CD4-positive, alpha-beta memory T cell (primary cell): Measurements from ENCODE around the gene PRKCQ. TPM values are rescaled to one million over a fixed set of nuclear protein-coding genes. Genes with fewer than 3 reads are reported as not detected.
A peak's percentile ranks its signal among the peaks of the same experiment; 100 is the strongest.

Experiments used
- CTCF ChIA-PET: fragments of 350-600 bp; sonication (Branson Sonifier 250); formaldehyde crosslinking; loops from one replicate; lab custom pipeline; 2021; ENCODE audit warnings: inconsistent platforms; ENCODE audit not compliant: partially characterized antibody; lab: Charles Lee
- POLR2A ChIA-PET: fragments of 350-600 bp; sonication (Branson Sonifier 250); formaldehyde crosslinking; loops from one replicate; lab custom pipeline; 2021; ENCODE audit not compliant: partially characterized antibody; lab: Charles Lee
- DNase-seq, 5 donors: peaks; one replicate each; pipeline versions ENCODE4 v3.0.0 to v3.0.0-alpha.2; 2020 to 2022; ENCODE audit warnings: mixed read lengths in 1 of 5
- H3K27ac ChIP-seq: one replicate; pipeline ENCODE4 v1.7.0; 2013; ENCODE audit warnings: low read depth, low read length
- H3K27me3 ChIP-seq: 2 replicates; pipeline ENCODE4 v1.7.0; 2013; ENCODE audit warnings: mild to moderate bottlenecking, low read length, moderate library complexity; ENCODE audit not compliant: insufficient read depth
- H3K36me3 ChIP-seq: 2 replicates; pipeline ENCODE4 v1.7.0; 2013; ENCODE audit warnings: mild to moderate bottlenecking, low read length, moderate library complexity; ENCODE audit not compliant: insufficient read depth
- H3K4me1 ChIP-seq: 2 replicates; pipeline ENCODE4 v1.7.0; 2013; ENCODE audit warnings: mild to moderate bottlenecking, low read length, moderate library complexity; ENCODE audit not compliant: insufficient read depth
- H3K4me3 ChIP-seq, 2 donors: one replicate each; pipeline ENCODE4 v1.7.0; 2013; ENCODE audit warnings: low read length in 2 of 2, mild to moderate bottlenecking in 1 of 2
- H3K9me3 ChIP-seq, 2 donors: one replicate each; pipeline ENCODE4 v1.7.0; 2013; ENCODE audit warnings: low read length in 2 of 2, control low read depth in 1 of 2; ENCODE audit not compliant: control insufficient read depth in 1 of 2
- H3K27ac Mint-ChIP-seq, 7 donors: one replicate each; pipeline ENCODE4 v1.8.0; 2020 to 2021; ENCODE audit warnings: mixed read lengths in 7 of 7, mild to moderate bottlenecking in 6 of 7, inconsistent platforms in 3 of 7, moderate library complexity in 3 of 7
- H3K27me3 Mint-ChIP-seq, 2 donors: one replicate each; pipeline ENCODE4 v1.8.0; 2020 to 2021; ENCODE audit warnings: mixed read lengths in 2 of 2
- H3K36me3 Mint-ChIP-seq, 2 donors: one replicate each; pipeline ENCODE4 v1.8.0; 2020 to 2021; ENCODE audit warnings: mixed read lengths in 2 of 2, inconsistent platforms in 1 of 2, mild to moderate bottlenecking in 1 of 2
- H3K4me1 Mint-ChIP-seq, 4 donors: one replicate each; pipeline ENCODE4 v1.8.0; 2020 to 2021; ENCODE audit warnings: mixed read lengths in 4 of 4, mild to moderate bottlenecking in 1 of 4
- H3K4me3 Mint-ChIP-seq, 8 donors: one replicate each; pipeline ENCODE4 v1.8.0; 2020 to 2021; ENCODE audit warnings: mixed read lengths in 8 of 8, mild to moderate bottlenecking in 7 of 8, moderate library complexity in 6 of 8, inconsistent platforms in 3 of 8
- H3K9me3 Mint-ChIP-seq, 8 donors: one replicate each; pipeline ENCODE4 v1.8.0; 2020 to 2021; ENCODE audit warnings: mixed read lengths in 8 of 8, mild to moderate bottlenecking in 5 of 8, inconsistent platforms in 3 of 8, moderate library complexity in 1 of 8
- intact Hi-C: fragments of 100-400 bp; cut with micrococcal nuclease; formaldehyde crosslinking; loops from one replicate; pipeline ENCODE4 v1.15.1; 2023
- polyA plus RNA-seq, 2 donors: library from polyadenylated mRNA; unstranded; fragments of 300-500 nt; fragmentation: Illumina TruSeq; gene quantifications; one replicate each; pipeline ENCODE4 v1.2.3, GENCODE V29; 2021
- total RNA-seq, 2 experiments: library from RNA; stranded (reverse); gene quantifications; one replicate each; pipeline ENCODE4 v1.2.3, GENCODE V29; 2021

The PRKCQ gene
- total and polyA plus RNA-seq, 4 experiments from 2014 or later = 45.0 to 77.1 (median 71.0) TPM

DNA sequence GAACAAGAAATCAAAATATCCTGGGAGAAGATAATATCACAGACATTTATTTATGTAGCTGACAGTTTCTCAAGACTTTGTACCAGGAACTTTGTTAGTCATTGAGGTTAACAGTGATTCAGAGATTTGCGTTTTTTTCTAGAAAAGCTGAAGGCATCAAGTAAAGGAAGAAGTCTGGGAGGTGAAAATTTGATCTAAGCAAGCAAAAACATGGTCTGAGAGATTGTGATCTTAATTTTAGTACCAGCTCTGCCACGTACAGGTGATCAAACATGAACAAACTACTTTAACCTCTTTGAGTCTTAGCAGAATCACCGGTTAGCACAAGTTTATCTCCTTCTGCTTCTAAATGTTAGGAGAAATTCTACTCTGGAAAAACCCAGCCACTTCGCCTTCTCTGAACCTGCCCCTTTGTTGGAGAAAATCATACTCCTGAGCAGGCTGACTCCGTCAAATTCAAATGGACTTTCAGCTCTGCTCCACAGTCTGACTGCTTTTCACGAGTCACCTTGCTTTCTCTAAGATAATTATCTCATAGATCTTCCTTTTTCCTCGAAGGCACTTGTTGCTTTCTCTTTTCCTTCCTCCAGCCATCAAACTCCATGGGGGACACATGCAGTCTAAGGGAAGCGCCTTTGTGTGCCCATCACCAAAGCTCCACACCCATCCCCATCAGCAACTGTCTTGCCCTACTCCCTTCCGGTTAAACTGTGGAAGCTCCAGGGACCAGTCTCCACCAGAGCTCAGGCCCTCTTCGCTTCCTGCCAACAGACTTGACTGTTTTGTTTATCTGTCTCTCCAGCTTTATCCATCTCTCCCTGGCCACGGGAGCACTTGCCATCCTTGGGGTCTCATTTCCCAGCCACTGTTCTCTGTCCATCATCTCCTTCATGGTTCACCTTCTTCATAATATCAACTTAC lies 86.3 kb downstream of the PRKCQ start:
- Histone ChIP-seq H3K9me3 (no peaks in the 10 kb centered on the region), H3K4me1 (peaks cover 69% of the 10 kb centered on the region), H3K27ac (peak overlapping the region; percentile 72), H3K27me3 (no peaks in the 10 kb centered on the region), H3K36me3 (peaks cover 57% of the 10 kb centered on the region), H3K4me3 (no peak overlapping the region)
- Mint-ChIP-seq H3K9me3 (peaks cover 0 to 2% (median 0%) of the 10 kb centered on the region in 8 donors), H3K36me3 (peaks cover 44 to 47% of the 10 kb centered on the region in 2 donors), H3K4me3 (no peak overlapping the region), H3K27ac (no peak overlapping the region), H3K4me1 (peaks cover 13 to 35% (median 24%) of the 10 kb centered on the region in 4 donors), H3K27me3 (no peaks in the 10 kb centered on the region)
- ChIA-PET CTCF (interaction anchor here (1.4 to 2.3 kb wide), 5 partner anchors 10 to 87 kb away, joined by 5 to 10 read pairs (median 7); partner anchors contain the start of gene PRKCQ), POLR2A (interaction anchor here (0.7 to 3.3 kb wide), 13 partner anchors 8 to 104 kb away, joined by 3 to 21 read pairs (median 7); no protein-coding TSS in a partner anchor)
- DNase-seq = peak; percentile 32 to 61 (median 42)
- intact Hi-C loops = loop anchor here (1.0 to 2.0 kb wide), 2 partner anchors 19 to 85 kb away; no protein-coding TSS in a partner anchor

DNA sequence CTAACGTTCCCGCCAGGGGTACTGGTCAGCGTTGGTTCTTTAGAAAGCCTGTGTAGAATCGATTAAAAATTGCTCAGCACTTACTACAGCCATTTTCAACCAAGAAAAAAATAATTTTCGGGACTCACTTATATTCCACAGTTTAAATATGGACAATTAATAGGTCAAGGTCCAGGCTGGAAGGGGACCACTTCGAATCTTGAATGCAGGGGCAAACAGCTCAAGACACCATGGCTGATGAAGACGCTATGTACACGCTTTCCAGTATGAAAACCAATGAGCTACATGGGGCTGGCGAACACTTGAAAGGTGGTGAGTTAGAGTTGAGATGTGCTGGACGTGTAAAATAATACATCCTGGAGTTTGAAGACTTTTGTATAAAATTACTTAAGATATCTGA lies 87.2 kb downstream of the PRKCQ start:
- Histone ChIP-seq H3K9me3 (no peaks in the 10 kb centered on the region), H3K4me3 (no peak overlapping the region), H3K4me1 (peaks cover 60% of the 10 kb centered on the region), H3K27me3 (no peaks in the 10 kb centered on the region), H3K27ac (peak overlapping the region; percentile 72), H3K36me3 (peaks cover 52% of the 10 kb centered on the region)
- peak overlapping the region in 3 of 7 donors; percentile 99 to 100 (median 99) for H3K27ac Mint-ChIP-seq
- no peak for DNase-seq
- H3K36me3 Mint-ChIP-seq = peaks cover 39 to 45% of the 10 kb centered on the region in 2 donors
- no peaks in the 10 kb centered on the region for H3K27me3 Mint-ChIP-seq
- intact Hi-C loops = no loop called here
- H3K4me3 Mint-ChIP-seq = peak overlapping the region in 2 of 8 donors; percentile 50 to 57
- ChIA-PET POLR2A (interaction anchor here (1.2 to 3.3 kb wide), 9 partner anchors 10 to 105 kb away, joined by 3 to 21 read pairs (median 10); no protein-coding TSS in a partner anchor), CTCF (interaction anchor here (1.5 to 2.3 kb wide), 3 partner anchors 9 to 88 kb away, joined by 5 to 10 read pairs (median 10); partner anchors contain the start of gene PRKCQ)
- H3K4me1 Mint-ChIP-seq = peaks cover 4 to 27% (median 15%) of the 10 kb centered on the region in 4 donors
- H3K9me3 Mint-ChIP-seq = no peaks in the 10 kb centered on the region

DNA sequence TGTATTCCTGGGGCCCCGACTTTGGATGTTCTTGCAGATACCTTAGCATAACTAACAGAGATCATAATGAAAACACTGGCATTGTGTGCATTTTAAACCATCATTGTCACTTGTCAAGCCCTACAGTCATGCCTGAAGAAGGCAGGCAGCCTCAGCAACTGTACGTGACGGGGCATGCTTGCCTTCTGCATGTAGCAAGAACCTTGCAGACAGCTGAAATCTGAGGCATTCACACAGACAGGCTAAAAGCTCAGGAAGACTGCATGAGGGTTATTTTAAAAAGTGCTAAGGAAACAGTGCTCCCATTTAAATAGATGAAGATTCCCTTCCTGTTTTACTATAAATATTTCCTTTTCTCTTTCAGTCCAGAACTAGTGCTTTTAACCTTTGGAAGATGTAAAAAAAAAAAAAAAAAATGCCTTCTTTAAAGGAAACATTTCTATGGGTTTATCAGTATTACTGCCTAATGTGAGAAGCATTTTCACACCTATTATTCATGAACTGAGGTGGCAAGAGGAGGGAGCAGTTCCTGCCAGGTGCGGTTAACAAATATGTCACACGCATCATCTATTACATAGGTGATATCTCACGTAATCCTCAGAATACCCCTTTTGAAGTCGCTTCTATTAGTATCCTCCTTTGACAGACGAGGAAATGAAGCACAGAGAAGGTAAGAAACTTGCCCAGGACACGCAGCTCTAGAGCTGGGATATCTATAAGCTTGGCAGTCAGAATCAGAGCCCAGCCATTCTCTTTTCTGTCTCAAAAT lies 88.1 kb downstream of the PRKCQ start:
- Histone ChIP-seq H3K4me1 (peaks cover 54% of the 10 kb centered on the region), H3K27me3 (no peaks in the 10 kb centered on the region), H3K4me3 (no peak overlapping the region), H3K36me3 (peaks cover 49% of the 10 kb centered on the region), H3K9me3 (no peaks in the 10 kb centered on the region), H3K27ac (peak overlapping the region; percentile 72)
- Mint-ChIP-seq H3K27me3 (no peaks in the 10 kb centered on the region), H3K36me3 (peaks cover 45 to 52% of the 10 kb centered on the region in 2 donors), H3K9me3 (no peaks in the 10 kb centered on the region), H3K27ac (peak overlapping the region in 3 of 7 donors; percentile 99 to 100 (median 99)), H3K4me3 (peak overlapping the region; percentile 63 to 86 (median 80)), H3K4me1 (peaks cover 0 to 25% (median 14%) of the 10 kb centered on the region in 4 donors)
- ChIA-PET CTCF (interaction anchor here (1.7 kb wide), 1 partner anchor 12 kb away, joined by 5 read pairs; no protein-coding TSS in a partner anchor), POLR2A (interaction anchor here (1.2 to 3.3 kb wide), 5 partner anchors 9 to 106 kb away, joined by 3 to 21 read pairs (median 9); no protein-coding TSS in a partner anchor)
- peak; percentile 57 to 81 (median 70) for DNase-seq
- intact Hi-C loops = no loop called here

- POLR2A ChIA-PET = interaction anchor here (1.5 kb wide), 1 partner anchor 84 kb away, joined by 3 read pairs; no protein-coding TSS in a partner anchor
- Histone ChIP-seq H3K4me1 (peaks cover 55% of the 10 kb centered on the region), H3K4me3 (no peak overlapping the region), H3K9me3 (no peaks in the 10 kb centered on the region), H3K27me3 (no peaks in the 10 kb centered on the region), H3K27ac (peak overlapping the region; percentile 50), H3K36me3 (peaks cover 55% of the 10 kb centered on the region)
- Mint-ChIP-seq H3K36me3 (peaks cover 58 to 66% of the 10 kb centered on the region in 2 donors), H3K4me1 (peaks cover 0 to 27% (median 13%) of the 10 kb centered on the region in 4 donors), H3K27ac (peak overlapping the region in 2 of 7 donors; percentile 99 to 100), H3K27me3 (no peaks in the 10 kb centered on the region), H3K4me3 (no peak overlapping the region), H3K9me3 (no peaks in the 10 kb centered on the region)
- CTCF ChIA-PET = interaction anchor here (0.7 to 1.3 kb wide), 2 partner anchors 14 to 91 kb away, joined by 3 to 6 read pairs; no protein-coding TSS in a partner anchor
- intact Hi-C loops = no loop called here
- DNase-seq = no peak
Observed at GRCh38 chr10:6490614-6491013, 89.5 kb downstream of the PRKCQ start.

DNA sequence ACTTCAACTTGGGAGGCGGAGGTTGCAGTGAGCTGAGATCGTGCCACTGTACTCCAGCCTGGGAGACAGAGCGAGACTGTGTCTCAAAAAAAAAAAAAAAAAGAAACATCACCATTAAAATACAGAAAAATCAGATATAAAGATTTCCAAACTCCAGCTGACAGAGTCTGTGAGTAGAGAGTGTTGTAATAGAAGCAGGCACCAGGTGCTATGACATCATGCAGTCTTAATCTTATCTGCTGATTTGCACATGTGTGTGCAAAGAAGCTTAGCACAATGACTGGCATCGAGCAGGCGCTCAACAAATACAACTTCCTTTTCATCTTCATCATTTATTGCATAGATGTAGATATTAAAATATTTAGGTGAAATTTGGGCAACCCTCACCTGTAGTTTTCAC lies 92.2 kb downstream of the PRKCQ start:
- H3K36me3 ChIP-seq = peaks cover 81% of the 10 kb centered on the region
- no peaks in the 10 kb centered on the region for H3K27me3 ChIP-seq
- peaks cover 42% of the 10 kb centered on the region for H3K4me1 ChIP-seq
- no peak overlapping the region for H3K27ac ChIP-seq
- ChIA-PET POLR2A (interaction anchor here (0.6 to 1.4 kb wide), 5 partner anchors 12 to 151 kb away, joined by 3 to 6 read pairs (median 5); partner anchors contain the start of gene PRKCQ), CTCF (interaction anchor here (1.3 to 6.2 kb wide), 3 partner anchors 14 to 90 kb away, joined by 3 to 27 read pairs (median 3); no protein-coding TSS in a partner anchor)
- H3K4me3 Mint-ChIP-seq = no peak overlapping the region
- intact Hi-C loops = no loop called here
- H3K36me3 Mint-ChIP-seq = peaks cover 84 to 91% of the 10 kb centered on the region in 2 donors
- no peaks in the 10 kb centered on the region for H3K9me3 ChIP-seq
- H3K4me3 ChIP-seq = no peak overlapping the region
- peaks cover 20 to 38% (median 32%) of the 10 kb centered on the region in 4 donors for H3K4me1 Mint-ChIP-seq
- no peak for DNase-seq
- no peaks in the 10 kb centered on the region for H3K27me3 Mint-ChIP-seq
- no peaks in the 10 kb centered on the region for H3K9me3 Mint-ChIP-seq
- H3K27ac Mint-ChIP-seq = peak overlapping the region in 1 of 7 donors; percentile 35

DNA sequence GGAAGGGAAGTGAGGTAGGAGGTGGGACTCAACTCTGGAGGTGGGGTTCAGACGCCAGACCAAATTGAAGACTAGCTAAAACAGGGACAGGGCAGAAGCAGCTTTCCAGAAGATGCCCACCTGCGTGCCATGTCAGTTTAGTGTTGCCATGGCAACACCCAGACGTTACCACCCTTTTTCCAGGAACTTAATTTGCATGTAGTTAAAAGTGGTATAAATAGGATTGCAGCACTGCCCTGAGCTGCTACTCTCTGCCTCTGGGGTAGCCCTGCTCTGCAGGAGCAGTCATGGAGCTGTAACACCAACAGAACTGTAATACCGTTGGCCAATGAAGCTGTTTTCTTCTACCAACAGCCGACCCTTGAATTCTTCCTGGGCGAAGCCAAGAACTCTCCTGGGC lies 93.8 kb downstream of the PRKCQ start:
- peaks cover 84% of the 10 kb centered on the region for H3K36me3 ChIP-seq
- no peak for DNase-seq
- Mint-ChIP-seq H3K36me3 (peaks cover 88 to 93% of the 10 kb centered on the region in 2 donors), H3K4me1 (peaks cover 27 to 42% (median 35%) of the 10 kb centered on the region in 4 donors), H3K27ac (peak overlapping the region in 2 of 7 donors; percentile 41 to 53), H3K4me3 (peak overlapping the region in 1 of 8 donors; percentile 17), H3K9me3 (no peaks in the 10 kb centered on the region), H3K27me3 (no peaks in the 10 kb centered on the region)
- peaks cover 37% of the 10 kb centered on the region for H3K4me1 ChIP-seq
- ChIA-PET CTCF (interaction anchor here (1.3 to 6.2 kb wide), 4 partner anchors 12 to 94 kb away, joined by 3 to 27 read pairs (median 4); partner anchors contain the start of gene PRKCQ), POLR2A (no interaction called here)
- H3K4me3 ChIP-seq = no peak overlapping the region
- H3K27me3 ChIP-seq = no peaks in the 10 kb centered on the region
- H3K9me3 ChIP-seq = no peaks in the 10 kb centered on the region
- intact Hi-C loops = no loop called here
- no peak overlapping the region for H3K27ac ChIP-seq
